GM04503 (cell line): ENCODE results near the gene ATXN3.
"Not testable (repeated sequence)": the region's sequence is repeated elsewhere in the genome, so short reads cannot be mapped to it uniquely, and the experiment has no call there.

Experiments
- DNase-seq: peaks from one replicate; pipeline ENCODE4 v3.0.0-alpha.2; 2012; ENCODE audit warnings: low read depth

Gene ATXN3

DNA sequence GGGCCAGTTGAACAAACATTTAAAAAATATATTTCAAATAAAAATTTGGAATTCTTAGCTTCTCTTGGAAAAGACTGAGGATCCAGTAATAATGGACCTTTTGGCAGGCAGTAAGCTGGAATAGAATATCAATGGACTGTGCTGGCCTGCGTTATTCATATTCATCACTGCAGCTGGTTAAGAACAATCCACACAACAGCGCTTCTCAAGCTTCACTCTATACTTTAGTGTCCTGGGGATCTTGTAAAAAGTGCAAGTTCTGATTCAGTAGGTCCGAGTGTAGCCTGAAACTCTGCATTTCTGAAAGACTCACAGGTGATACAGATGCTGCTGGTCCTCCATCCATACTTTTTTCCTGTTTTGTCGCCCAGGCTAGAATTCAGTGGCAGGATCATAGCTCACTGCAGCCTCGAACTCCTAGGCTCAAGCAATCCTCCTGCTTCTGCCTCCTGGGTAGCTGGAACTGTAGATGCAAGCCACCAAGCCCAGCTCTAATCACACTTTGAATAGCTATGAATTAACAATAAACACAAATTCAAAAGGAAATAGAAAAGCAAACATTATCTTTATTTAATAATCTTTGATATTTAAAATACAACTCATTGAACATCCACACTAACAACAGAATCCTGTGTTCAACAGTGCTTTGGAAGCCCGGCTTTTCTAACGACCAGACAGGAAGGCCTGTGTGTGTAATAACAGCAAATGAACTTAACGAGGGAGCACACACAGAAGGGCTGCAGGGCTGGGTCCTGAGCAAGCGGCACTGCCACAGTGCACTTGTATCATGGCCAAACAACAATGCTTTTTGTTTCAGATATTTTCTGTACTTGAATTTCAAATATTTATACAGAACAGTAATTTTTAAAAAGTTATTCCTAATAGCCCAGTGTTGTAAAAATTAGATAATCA lies 48.1 kb downstream of the ATXN3 start:
- DNase-seq = no peak

DNA sequence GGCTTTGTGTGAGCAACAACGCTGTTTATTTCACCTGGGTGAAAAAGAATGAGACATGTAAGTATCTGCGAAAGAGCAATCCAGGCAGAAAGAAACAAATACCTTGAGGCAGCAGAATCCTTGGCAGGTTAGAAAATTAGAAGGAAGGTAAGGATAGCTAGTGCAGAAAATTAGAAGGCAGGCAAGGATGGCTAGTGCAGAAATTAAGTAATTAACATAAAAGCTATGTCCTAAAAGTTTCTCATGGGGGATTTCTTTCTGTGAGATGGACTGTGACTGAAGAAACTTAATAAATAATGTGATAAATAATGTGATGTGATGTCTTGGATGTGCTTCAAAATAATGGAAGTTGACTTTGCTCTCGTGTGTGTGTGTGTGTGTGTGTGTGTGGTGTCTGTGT lies 56.6 kb downstream of the ATXN3 start:
- no peak for DNase-seq

DNA sequence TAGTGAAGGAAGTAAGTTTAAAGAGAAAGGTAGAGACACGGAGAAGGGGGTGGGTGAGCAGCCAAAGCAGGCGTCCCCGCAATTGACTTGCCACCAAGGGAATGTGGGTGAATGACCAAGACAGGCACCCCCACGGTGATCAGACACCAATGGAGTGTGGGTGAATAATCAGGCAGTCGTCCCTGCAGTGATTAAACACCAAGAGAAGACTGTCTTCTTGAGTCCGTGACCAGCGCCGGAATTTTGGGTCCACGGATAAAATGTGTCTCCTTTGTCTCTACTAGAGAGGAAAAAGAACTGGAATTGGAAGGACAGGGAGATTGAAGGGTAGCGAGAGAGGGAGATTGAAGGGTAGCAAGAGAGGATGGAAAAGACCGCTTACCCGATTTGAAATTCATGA lies 57.2 kb downstream of the ATXN3 start:
- DNase-seq = not testable (repeated sequence)

DNA sequence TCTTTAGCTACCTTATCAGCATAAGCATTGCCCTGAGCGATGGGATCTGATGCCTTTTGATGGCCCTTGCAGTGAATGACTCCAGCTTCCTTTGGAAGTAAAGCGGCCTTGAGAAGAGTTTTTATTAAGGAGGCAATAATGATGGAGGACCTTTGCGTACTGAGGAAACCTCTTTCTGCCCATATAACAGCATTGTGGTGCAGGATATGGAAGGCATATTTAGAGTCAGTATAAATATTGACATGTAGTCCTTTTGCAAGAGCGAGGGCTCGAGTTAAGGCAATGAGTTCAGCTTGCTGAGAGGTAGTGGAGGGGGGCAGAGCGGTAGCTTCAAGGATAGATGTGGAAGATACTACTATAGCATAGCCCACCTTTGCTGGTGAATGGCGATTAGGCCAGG lies 60.5 kb downstream of the ATXN3 start:
- not testable (repeated sequence) for DNase-seq

DNA sequence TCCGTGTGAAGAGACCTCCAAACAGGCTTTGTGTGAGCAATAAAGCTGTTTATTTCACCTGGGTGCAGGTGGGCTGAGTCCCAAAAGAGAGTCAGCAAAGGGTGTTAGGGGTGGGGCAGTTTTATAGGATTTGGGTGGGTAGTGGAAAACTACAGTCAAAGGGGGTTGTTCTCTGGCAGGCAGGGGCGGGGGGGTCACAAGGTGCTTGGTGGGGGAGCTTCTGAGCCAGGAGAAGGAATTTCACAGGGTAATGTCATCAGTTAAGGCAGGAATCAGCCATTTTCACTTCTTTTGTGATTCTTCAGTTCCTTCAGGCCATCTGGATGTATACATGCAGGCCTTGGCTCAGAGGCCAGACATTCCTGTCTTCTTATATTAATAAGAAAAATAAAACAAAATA lies 64.6 kb downstream of the ATXN3 start:
- DNase-seq = not testable (repeated sequence)

DNA sequence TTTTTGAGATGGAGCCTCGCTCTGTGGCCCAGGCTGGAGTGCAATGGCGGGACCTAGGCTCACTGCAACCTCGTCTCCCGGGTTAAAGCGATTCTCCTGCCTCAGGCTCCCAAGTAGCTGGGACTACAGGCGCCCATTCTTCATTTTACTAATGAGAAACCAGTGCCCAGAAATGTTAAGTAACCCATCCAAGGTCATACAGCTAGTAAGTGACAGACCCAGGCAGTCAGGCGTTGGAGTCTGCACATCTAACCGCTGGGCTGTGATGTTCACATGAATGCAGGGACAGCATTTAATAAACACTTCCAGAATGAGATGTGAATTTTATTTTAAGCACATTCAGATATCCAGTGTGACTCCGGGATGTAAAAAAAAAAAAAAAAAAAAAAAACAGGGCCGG lies 65.2 kb downstream of the ATXN3 start:
- no peak for DNase-seq

DNA sequence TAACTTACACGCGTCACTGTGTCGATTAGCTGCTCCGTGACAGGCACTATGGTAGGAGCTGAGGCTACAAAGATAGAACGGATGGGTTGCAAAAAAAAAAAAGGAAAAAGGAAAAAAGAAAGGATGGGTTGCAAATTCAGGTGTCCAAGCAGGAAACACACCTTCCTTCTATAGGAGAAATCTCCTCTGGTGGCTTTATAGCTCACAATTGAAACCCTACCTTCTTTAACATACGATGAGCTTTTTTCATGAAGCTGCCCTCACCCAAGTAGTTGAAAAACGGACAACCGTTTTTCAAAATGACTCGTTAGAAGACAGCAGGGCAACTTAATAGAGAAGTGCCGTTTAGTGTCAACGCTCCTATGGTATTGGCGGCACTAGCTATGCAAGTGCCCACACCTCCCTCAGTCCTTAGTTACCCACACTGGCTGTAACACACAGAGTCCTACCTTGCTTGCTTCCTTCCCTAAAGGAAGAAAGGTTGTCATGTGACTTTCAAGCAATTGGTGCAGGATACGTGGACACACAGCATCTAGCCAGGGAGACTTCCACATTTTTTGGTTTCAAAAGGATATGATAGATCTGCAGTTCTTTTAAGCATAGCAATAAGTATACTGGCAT lies 65.8 kb downstream of the ATXN3 start:
- DNase-seq = no peak

DNA sequence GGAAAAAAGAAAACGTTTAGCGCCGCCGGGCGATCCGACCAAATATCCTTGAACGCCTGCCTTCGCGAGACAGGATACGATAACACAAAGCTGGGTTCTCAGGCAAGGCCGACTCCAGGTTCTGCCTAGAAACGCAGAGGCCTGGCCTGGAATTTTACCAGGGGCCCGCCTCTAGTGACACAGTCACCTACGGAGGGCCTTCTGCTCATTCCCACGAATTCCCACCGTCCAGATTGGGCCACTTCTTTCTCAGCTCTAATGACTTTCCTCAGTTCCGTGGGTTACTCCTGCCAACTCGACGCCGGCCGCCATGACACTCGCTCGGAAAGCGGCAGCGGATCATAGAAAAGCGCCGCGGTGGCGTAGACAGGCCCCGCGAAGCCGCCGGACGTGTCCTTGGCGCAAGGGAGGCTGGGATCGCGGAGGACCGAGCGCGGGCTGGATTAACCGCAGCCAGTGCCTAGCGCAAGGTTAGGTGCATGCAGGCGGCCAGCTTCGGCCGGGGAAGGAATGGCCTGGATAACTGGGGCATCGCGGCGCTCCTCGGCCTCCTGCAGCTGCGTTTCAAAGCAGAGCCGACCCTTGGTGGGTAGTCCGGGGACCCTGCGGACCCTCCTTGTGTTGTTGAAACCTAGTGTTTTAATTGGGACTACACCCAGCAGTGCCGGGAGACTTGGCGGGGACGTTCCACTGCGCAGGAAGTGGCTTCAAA lies 66.5 kb downstream of the ATXN3 start, which contains the start of gene TRIP11:
TSS of gene TRIP11 (minus strand) at position 341 of the 712 bp plus-strand sequence. CDS start 374 bp downstream, outside the sequence.
- peak; percentile 69 for DNase-seq

DNA sequence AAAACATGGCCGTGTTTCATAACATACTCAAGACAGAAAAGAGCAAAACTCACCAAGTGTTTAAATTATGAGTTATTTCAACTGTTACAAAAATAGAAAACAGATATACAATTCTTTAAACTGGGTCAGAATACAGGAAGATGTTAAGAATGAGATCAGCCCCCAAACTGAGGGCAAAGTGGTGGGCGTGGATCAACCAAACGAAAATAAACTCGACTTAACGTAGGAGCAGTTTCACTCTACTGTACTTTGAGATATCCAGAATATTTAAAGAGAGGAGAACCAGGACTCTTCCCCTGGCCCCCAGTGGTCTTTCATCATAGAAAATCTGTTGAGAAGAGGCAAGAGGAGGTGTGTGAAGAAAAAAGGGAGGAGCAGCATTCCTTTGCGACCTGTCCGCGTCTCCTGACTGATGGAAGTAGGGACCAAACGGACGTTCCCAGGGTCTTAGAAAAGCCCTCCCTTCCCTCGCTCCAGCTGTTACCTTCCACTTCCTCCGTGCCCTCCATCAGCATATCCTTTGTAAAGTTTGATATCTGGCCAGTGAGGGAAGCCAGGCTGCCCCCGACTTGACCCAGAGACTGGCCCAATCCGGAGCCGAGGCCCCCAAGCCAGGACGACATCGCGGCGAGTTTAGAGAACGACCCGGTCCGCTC lies 67.2 kb downstream of the ATXN3 start:
- DNase-seq = peak; percentile 24

DNA sequence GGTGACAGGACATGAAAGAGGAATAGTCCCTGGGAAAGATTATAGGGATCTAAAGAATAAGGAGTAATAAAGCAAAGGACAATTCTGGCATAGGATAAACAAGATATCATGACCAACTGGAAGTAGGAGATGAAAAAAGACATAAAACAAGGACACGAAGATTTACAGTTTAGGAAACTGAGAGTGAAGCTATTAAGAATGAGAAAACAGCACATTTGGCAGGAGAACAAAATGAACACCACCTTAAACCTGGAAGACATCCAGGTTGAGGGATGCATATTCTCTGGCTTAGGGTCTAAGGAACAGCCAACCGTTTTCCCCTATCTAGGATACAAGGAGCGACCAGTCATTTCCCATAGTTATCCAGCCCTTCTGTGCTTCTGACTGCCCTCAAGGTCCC lies 68.4 kb downstream of the ATXN3 start:
- no peak for DNase-seq

DNA sequence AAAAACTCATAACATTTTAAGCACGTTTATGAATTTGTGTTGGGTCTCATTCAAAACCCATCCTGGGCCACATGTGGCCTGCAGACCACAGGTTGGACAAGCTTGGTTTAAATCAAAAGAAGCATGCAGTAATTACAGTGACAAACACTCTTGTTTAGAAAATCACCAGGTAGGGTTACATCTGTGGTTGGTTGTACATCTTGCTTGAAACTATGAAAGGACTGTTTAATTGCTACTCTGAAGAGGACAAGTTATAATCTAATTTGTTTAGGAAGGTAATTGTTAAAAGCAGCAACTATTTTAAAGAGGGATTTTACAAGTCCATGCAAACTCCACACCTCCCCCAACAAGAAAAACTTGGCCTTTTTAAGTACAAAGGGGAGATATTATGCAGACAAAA lies 70.5 kb downstream of the ATXN3 start:
- no peak for DNase-seq

DNA sequence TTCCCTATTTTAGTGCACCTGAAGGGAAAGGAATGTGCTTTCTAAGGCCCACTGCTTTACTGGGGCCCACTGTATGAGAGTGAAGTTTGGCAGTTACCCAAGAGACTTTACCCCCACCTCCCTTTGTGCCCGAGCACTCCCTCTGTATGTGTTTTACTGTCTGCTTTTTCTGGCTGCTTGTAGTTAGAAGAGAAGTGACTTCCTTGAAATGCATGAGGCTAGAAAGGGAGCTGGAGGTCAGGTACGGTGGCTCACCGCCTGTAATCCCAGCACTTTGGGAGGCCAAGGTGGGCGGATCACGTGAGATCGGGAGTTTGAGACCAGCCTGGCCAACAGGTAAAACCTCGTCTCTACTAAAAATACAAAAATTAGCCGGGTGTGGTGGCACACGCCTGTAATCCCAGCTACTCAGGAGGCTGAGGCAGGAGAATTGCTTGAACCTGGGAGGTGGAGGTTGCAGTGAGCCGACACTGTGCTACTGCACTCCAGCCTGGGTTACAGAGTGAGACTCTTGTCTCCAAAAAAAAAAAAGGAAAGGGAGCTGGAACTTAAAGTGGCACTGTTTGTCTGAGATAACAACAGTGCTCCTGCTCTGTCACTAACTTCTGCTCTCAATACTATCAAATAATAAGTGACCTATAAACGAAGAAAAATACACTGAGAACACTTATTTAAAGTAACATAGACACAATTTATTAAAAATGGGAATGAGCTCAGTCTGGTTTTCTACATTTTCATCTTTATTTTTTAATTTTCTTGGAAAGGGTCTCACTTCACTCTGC lies 72.3 kb downstream of the ATXN3 start:
- no peak for DNase-seq

DNA sequence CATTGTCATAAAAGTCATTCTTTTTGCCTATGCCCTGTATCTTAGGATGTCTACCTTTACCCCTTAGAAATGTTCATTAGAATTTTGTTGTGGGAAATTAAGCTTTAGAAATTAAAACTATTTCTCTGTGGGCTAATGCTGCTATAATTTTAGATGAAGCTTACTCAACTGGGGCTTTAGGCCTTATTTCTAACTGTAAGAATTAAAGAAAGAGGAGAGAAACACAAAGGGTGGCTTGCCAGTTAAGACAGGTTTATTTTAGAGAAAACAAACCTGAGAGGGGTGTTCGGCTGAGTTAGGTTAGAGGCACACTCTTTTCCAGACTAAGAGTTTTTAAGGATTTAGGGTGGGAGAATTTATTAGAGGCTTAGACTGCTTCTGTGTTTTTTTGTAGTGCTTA lies 72.9 kb downstream of the ATXN3 start:
- DNase-seq = no peak

DNA sequence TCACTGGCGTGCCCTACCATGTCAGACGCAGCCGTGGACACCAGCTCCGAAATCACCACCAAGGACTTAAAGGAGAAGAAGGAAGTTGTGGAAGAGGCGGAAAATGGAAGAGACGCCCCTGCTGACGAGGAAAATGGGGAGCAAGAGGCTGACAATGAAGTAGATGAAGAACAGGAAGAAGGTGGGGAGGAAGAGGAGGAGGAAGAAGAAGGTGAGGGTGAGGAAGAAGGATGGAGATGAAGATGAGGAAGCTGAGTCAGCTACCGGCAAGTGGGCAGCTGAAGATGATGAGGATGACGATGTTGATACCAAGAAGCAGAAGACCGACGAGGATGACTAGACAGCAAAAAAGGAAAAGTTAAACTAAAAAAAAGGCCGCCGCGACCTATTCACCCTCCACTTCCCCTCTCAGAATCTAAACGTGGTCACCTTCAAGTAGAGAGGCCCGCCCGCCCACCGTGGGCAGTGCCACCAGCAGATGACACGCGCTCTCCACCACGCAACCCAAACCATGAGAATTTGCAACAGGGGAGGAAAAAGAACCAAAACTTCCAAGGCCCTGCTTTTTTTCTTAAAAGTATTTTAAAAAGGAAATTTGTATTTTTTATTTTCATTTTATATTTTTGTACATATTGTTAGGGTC lies 79.7 kb downstream of the ATXN3 start:
- no peak for DNase-seq

DNA sequence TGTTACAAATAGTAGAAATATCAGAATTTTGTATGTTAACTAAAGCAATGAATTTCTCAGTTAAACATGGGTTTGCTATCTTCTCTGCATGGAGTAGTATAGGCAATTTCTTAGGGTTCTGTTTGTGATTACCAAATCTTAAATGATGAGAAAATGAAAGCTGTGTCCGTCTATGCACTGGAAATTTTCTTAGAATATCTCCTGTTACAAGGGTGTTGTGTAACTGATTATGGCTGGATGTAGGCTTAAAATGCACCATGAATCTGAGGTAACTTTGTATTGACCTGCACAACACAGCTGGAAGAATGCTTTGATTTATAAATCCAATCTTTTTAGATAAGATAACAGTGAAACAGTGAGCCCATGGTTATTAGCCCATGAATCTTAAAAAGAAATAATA lies 84.3 kb downstream of the ATXN3 start:
- no peak for DNase-seq

DNA sequence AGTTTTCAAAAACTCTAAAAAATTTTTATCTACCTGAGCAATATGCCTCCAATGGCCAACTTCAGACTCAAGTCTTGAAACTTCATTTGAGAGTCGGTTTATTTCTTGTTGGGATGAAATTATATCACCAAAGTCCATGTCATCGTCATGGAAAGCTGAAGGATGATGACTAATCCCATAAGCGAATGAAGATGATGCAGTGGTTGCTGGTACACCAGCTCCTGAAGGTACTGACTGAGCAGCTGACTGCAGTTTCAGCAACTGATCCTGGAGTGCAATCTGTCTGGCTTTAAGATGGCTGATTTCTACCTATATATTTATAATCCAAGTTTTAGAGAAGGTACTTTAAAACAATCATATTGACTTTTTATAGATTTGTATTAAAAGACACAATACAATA lies 84.9 kb downstream of the ATXN3 start:
- DNase-seq = no peak

DNA sequence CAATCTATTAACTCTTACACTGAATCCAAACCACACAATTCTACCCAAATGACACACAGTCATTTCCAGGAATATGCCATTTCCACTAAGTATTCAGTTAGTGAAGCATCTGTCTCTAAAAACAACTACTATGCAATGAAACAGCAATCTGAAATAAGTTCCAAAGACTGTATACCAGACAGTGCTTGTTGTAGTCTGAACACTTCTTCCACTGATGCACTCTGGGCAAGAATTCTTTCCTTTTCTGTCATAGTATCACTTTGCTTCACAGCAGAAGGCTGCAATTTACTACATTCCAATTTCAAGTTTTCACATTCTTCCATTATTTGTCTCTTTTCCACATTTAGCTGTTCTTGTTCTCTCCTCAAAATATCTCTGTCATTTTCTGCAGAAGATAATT lies 92.3 kb downstream of the ATXN3 start:
- DNase-seq = no peak

DNA sequence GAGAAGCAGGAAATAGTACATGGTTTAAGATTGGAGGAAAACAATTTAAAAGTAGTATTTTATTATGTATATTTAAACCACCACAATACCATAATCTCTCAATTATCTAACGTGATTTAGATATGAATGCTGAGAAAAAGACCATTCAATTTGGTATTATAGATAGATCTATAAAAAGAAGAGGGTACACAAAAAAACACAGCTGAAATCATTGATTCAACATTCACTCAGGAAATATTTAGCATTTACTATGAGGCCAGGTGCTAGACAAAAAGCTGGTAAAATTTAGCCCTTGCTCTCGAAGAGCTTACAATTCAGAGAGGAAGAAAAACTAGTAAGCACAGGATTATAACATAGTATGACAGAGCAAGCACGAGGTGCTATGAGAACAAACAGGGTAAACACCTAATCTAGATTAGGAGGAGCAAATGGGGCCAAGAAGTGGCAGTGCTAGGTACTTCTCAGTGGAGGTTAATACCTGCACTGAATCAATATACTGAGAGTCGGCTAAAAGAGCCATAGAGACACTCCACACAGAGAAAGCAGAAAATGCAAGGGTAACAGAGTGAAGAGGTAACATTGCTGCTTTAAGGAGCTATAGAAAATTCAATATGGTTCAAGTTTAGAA lies 94.1 kb downstream of the ATXN3 start:
- no peak for DNase-seq

DNA sequence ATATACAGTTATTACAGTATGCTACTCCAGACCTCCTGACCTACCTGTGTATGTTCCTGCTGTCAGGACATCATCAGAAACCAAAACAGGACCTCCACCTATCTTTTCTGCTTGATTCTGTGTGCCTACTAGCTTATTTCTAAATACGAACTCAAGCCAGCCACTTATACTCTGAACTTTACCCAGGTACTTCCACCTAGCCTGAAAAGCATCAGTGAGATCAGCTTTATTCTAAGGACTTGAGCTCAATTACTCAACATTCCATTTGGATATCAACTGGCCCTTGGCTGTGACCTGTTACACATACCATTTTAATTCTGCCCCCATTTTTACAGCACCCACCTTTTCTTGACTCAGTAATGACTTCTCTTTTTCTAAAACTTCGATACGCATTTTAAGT lies 95.7 kb downstream of the ATXN3 start:
- DNase-seq = no peak

DNA sequence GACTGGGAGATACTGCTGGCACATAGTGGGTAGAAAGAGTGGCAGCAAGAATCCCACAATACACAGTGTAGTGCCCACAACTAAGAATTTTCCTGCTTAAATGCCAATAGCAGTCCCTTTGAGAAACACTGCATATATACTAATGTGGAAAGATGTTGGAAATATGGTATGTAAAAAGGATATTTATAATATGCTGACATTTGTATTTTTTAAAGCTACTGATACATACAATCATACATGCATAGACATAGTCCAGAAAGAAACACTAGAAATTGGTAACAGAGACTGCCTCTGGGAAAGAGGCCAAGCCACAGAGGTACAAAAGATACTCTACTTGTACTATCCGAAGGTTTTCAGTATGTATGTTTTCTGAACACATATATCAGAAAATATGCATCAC lies 96.8 kb downstream of the ATXN3 start:
- DNase-seq = no peak
